HL-60 (cell line): ENCODE data around the gene QSOX2.

Source experiments
- POLR2AphosphoS5 ChIP-seq: IDR thresholded peaks from 2 replicates; pipeline ENCODE4 v1.6.1; 2012; ENCODE audit warnings: low read depth
- TF ChIP-seq, protein P1 (sequence below): IDR thresholded peaks from 2 replicates; pipeline ENCODE4 v1.6.1; 2012; ENCODE audit warnings: low read depth; ENCODE audit not compliant: insufficient replicate concordance
- TF ChIP-seq, protein P2 (sequence below): IDR thresholded peaks from one replicate; pipeline ENCODE4 v1.5.1; 2011; ENCODE audit warnings: low read length, control low read depth, inconsistent platforms; ENCODE audit not compliant: insufficient read depth

DNA sequence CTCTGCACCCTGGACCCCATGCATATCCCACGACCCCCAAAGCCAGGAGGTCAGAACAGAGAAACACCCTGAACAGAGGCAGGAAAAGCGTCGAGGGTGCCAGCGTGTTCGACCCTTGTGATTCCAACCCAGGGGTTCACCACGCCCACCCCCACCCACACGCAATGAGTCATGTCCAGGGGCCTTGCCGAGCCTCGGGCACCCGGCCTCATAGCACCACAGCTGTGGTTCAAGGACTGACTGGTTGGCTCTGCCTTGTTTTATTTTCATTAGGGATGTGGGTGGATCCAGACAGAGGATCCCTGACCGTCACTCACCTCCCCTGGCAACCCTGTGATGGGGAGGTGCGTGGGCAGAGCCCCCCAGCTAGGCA lies 9.5 kb upstream of the QSOX2 start:
- TF ChIP-seq, protein P1, sequence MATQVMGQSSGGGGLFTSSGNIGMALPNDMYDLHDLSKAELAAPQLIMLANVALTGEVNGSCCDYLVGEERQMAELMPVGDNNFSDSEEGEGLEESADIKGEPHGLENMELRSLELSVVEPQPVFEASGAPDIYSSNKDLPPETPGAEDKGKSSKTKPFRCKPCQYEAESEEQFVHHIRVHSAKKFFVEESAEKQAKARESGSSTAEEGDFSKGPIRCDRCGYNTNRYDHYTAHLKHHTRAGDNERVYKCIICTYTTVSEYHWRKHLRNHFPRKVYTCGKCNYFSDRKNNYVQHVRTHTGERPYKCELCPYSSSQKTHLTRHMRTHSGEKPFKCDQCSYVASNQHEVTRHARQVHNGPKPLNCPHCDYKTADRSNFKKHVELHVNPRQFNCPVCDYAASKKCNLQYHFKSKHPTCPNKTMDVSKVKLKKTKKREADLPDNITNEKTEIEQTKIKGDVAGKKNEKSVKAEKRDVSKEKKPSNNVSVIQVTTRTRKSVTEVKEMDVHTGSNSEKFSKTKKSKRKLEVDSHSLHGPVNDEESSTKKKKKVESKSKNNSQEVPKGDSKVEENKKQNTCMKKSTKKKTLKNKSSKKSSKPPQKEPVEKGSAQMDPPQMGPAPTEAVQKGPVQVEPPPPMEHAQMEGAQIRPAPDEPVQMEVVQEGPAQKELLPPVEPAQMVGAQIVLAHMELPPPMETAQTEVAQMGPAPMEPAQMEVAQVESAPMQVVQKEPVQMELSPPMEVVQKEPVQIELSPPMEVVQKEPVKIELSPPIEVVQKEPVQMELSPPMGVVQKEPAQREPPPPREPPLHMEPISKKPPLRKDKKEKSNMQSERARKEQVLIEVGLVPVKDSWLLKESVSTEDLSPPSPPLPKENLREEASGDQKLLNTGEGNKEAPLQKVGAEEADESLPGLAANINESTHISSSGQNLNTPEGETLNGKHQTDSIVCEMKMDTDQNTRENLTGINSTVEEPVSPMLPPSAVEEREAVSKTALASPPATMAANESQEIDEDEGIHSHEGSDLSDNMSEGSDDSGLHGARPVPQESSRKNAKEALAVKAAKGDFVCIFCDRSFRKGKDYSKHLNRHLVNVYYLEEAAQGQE, result no peak
- TF ChIP-seq POLR2AphosphoS5, result no peak
- TF ChIP-seq, protein P2, sequence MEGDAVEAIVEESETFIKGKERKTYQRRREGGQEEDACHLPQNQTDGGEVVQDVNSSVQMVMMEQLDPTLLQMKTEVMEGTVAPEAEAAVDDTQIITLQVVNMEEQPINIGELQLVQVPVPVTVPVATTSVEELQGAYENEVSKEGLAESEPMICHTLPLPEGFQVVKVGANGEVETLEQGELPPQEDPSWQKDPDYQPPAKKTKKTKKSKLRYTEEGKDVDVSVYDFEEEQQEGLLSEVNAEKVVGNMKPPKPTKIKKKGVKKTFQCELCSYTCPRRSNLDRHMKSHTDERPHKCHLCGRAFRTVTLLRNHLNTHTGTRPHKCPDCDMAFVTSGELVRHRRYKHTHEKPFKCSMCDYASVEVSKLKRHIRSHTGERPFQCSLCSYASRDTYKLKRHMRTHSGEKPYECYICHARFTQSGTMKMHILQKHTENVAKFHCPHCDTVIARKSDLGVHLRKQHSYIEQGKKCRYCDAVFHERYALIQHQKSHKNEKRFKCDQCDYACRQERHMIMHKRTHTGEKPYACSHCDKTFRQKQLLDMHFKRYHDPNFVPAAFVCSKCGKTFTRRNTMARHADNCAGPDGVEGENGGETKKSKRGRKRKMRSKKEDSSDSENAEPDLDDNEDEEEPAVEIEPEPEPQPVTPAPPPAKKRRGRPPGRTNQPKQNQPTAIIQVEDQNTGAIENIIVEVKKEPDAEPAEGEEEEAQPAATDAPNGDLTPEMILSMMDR, result no peak
